Measurements from ENCODE around the gene FARP2. TPM values are rescaled to one million over a fixed set of nuclear protein-coding genes. Genes with fewer than 3 reads are reported as not detected.
A peak's percentile ranks its signal among the peaks of the same experiment; 100 is the strongest.

Gene FARP2
- total RNA-seq, 5 donors from 2014 or later (not counting 1 experiment from before 2014, with no cell fraction given) = 15.8 to 27.5 (median 18.5) TPM

- Mint-ChIP-seq H3K4me3 (no peak overlapping the region), H3K4me1 (peaks cover 3 to 7% (median 6%) of the 10 kb centered on the region in 3 donors), H3K27ac (no peak overlapping the region), H3K36me3 (peaks cover 20% of the 10 kb centered on the region), H3K9me3 (no peaks in the 10 kb centered on the region), H3K27me3 (peaks cover 18 to 20% of the 10 kb centered on the region in 2 donors)
- POLR2A ChIA-PET = no interaction called here
- no peak for DNase-seq
- WGBS (ENCODE audit: insufficient coverage) = 80% methylated on average over 2 of the region's 2 CpGs
- H3K9me3 ChIP-seq = no peaks in the 10 kb centered on the region
- H3K36me3 ChIP-seq (ENCODE audit: control insufficient read depth in 2 of 2, extremely low read depth in 1 of 2, insufficient read depth in 1 of 2, low read length in 1 of 2) = no peaks in the 10 kb centered on the region
- H3K27ac ChIP-seq (ENCODE audit: low read length) = no peak overlapping the region
- H3K4me1 ChIP-seq (ENCODE audit: control insufficient read depth in 1 of 2, extremely low read depth in 1 of 2, insufficient read depth in 2 of 2, low read length in 2 of 2) = no peaks in the 10 kb centered on the region
- CTCF ChIA-PET = no interaction called here
- peaks cover 4 to 29% of the 10 kb centered on the region in 2 experiments for H3K27me3 ChIP-seq (replicated peaks in 1 of 2; ENCODE audit: control insufficient read depth in 2 of 2, extremely low read depth in 1 of 2, insufficient read depth in 2 of 2, low read length in 1 of 2)
- H3K4me3 ChIP-seq (ENCODE audit: control insufficient read depth in 1 of 2, extremely low read depth in 1 of 2, low read length in 1 of 2) = no peak overlapping the region
- ATAC-seq (replicated peaks in 1 of 4) = no peak
Measured at GRCh38 chr2:241468476-241468781, 112.3 kb downstream of the FARP2 start.

GRCh38 chr2:241469746-241470145 is 113.7 kb downstream of the FARP2 start:
- H3K9me3 ChIP-seq = no peaks in the 10 kb centered on the region
- peaks cover 4 to 32% of the 10 kb centered on the region in 2 experiments for H3K27me3 ChIP-seq (replicated peaks in 1 of 2; ENCODE audit: control insufficient read depth in 2 of 2, extremely low read depth in 1 of 2, insufficient read depth in 2 of 2, low read length in 1 of 2)
- DNase-seq (no peak), ATAC-seq (replicated peaks in 1 of 4) (peak in 1 of 4 experiments; percentile 43)
- H3K27me3 Mint-ChIP-seq = peaks cover 18 to 20% of the 10 kb centered on the region in 2 donors
- CTCF ChIA-PET = no interaction called here
- H3K9me3 Mint-ChIP-seq = no peaks in the 10 kb centered on the region
- H3K4me3 Mint-ChIP-seq = no peak overlapping the region
- H3K27ac ChIP-seq (ENCODE audit: low read length) = no peak overlapping the region
- no peak overlapping the region for H3K4me3 ChIP-seq (ENCODE audit: control insufficient read depth in 1 of 2, extremely low read depth in 1 of 2, low read length in 1 of 2)
- no peaks in the 10 kb centered on the region for H3K36me3 ChIP-seq (ENCODE audit: control insufficient read depth in 2 of 2, extremely low read depth in 1 of 2, insufficient read depth in 1 of 2, low read length in 1 of 2)
- H3K27ac Mint-ChIP-seq = no peak overlapping the region
- H3K36me3 Mint-ChIP-seq = peaks cover 20% of the 10 kb centered on the region
- H3K4me1 ChIP-seq (ENCODE audit: control insufficient read depth in 1 of 2, extremely low read depth in 1 of 2, insufficient read depth in 2 of 2, low read length in 2 of 2) = no peaks in the 10 kb centered on the region
- H3K4me1 Mint-ChIP-seq = peaks cover 3 to 7% (median 6%) of the 10 kb centered on the region in 3 donors
- 14% methylated on average over 1 of the region's 2 CpGs for WGBS (ENCODE audit: insufficient coverage)
- POLR2A ChIA-PET = no interaction called here

- H3K4me3 ChIP-seq (ENCODE audit: control insufficient read depth in 1 of 2, extremely low read depth in 1 of 2, low read length in 1 of 2) = no peak overlapping the region
- no peak overlapping the region for H3K27ac ChIP-seq (ENCODE audit: low read length)
- peaks cover 3 to 7% (median 6%) of the 10 kb centered on the region in 3 donors for H3K4me1 Mint-ChIP-seq
- no peaks in the 10 kb centered on the region for H3K4me1 ChIP-seq (ENCODE audit: control insufficient read depth in 1 of 2, extremely low read depth in 1 of 2, insufficient read depth in 2 of 2, low read length in 2 of 2)
- peaks cover 24% of the 10 kb centered on the region for H3K36me3 Mint-ChIP-seq
- H3K9me3 ChIP-seq = no peaks in the 10 kb centered on the region
- H3K4me3 Mint-ChIP-seq = no peak overlapping the region
- DNase-seq = no peak
- ChIA-PET CTCF (no interaction called here), POLR2A (no interaction called here)
- H3K27ac Mint-ChIP-seq = no peak overlapping the region
- H3K27me3 Mint-ChIP-seq = peaks cover 17 to 18% of the 10 kb centered on the region in 2 donors
- WGBS (ENCODE audit: insufficient coverage) = 67% methylated on average over 3 of the region's 3 CpGs
- H3K36me3 ChIP-seq (ENCODE audit: control insufficient read depth in 2 of 2, extremely low read depth in 1 of 2, insufficient read depth in 1 of 2, low read length in 1 of 2) = no peaks in the 10 kb centered on the region
- ATAC-seq (replicated peaks in 1 of 4) = no peak
- H3K27me3 ChIP-seq (replicated peaks in 1 of 2; ENCODE audit: control insufficient read depth in 2 of 2, extremely low read depth in 1 of 2, insufficient read depth in 2 of 2, low read length in 1 of 2) = peaks cover 2 to 19% of the 10 kb centered on the region in 2 experiments
- H3K9me3 Mint-ChIP-seq = no peaks in the 10 kb centered on the region
Measured at GRCh38 chr2:241473399-241473798, 117.3 kb downstream of the FARP2 start.

DNA sequence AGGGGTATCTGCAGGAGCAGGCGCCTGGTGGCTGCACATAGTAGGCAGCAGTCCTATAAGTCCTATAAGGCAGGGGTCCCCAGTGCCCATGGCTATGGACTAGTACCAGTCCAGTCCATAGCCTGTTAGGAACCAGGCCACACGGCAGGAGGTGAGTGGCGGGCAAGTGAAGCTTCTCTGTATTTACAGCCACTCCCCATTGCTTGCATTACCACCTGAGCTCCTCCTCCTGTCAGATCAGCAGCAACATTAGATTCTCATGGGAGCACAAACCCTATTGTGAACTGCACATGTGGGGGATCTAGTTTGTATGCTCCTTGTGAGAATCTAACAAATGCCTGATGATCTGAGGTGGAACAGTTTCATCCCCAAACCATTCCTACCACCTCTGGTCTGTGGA is 119.2 kb downstream of the FARP2 start:
- Mint-ChIP-seq H3K9me3 (no peaks in the 10 kb centered on the region), H3K27me3 (peaks cover 17 to 18% of the 10 kb centered on the region in 2 donors), H3K36me3 (peaks cover 32% of the 10 kb centered on the region), H3K4me1 (peaks cover 2% of the 10 kb centered on the region in 3 donors), H3K27ac (no peak overlapping the region), H3K4me3 (no peak overlapping the region)
- H3K4me1 ChIP-seq (ENCODE audit: control insufficient read depth in 1 of 2, extremely low read depth in 1 of 2, insufficient read depth in 2 of 2, low read length in 2 of 2) = no peaks in the 10 kb centered on the region
- DNase-seq (no peak), ATAC-seq (replicated peaks in 1 of 4) (no peak)
- ChIA-PET CTCF (no interaction called here), POLR2A (no interaction called here)
- peaks cover 2 to 23% of the 10 kb centered on the region in 2 experiments for H3K27me3 ChIP-seq (replicated peaks in 1 of 2; ENCODE audit: control insufficient read depth in 2 of 2, extremely low read depth in 1 of 2, insufficient read depth in 2 of 2, low read length in 1 of 2)
- WGBS (ENCODE audit: insufficient coverage) = 100% methylated on average over 2 of the region's 3 CpGs
- no peak overlapping the region for H3K27ac ChIP-seq (ENCODE audit: low read length)
- no peak overlapping the region for H3K4me3 ChIP-seq (ENCODE audit: control insufficient read depth in 1 of 2, extremely low read depth in 1 of 2, low read length in 1 of 2)
- H3K9me3 ChIP-seq = no peaks in the 10 kb centered on the region
- peaks cover 0 to 4% of the 10 kb centered on the region in 2 donors for H3K36me3 ChIP-seq (ENCODE audit: control insufficient read depth in 2 of 2, extremely low read depth in 1 of 2, insufficient read depth in 1 of 2, low read length in 1 of 2)

DNA sequence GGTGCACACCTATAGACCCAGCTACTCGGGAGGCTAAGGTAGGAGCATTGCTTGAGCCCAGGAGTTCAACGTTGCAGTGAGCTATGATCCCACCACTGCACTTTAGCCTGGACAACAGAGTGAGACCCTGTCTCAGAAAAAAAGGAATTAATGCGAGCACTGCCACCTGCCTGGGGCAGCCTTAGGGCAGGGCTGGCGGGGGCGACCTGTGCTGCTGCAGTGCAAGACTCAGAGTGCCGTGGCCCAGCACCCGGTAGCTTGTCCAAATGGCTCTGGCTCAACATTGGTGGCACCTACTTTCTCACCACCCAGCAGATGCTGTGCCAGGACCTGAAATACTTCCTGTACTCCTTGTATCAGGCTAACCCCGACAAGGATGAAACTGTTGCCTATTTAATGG is 122.1 kb downstream of the FARP2 start:
- H3K27ac ChIP-seq (ENCODE audit: low read length) = no peak overlapping the region
- no peak overlapping the region for H3K4me3 ChIP-seq (ENCODE audit: control insufficient read depth in 1 of 2, extremely low read depth in 1 of 2, low read length in 1 of 2)
- ATAC-seq (replicated peaks in 1 of 4) (no peak), DNase-seq (no peak)
- peaks cover 0 to 16% of the 10 kb centered on the region in 2 experiments for H3K27me3 ChIP-seq (replicated peaks in 1 of 2; ENCODE audit: control insufficient read depth in 2 of 2, extremely low read depth in 1 of 2, insufficient read depth in 2 of 2, low read length in 1 of 2)
- H3K36me3 ChIP-seq (ENCODE audit: control insufficient read depth in 2 of 2, extremely low read depth in 1 of 2, insufficient read depth in 1 of 2, low read length in 1 of 2) = peaks cover 0 to 4% of the 10 kb centered on the region in 2 donors
- H3K4me1 ChIP-seq (ENCODE audit: control insufficient read depth in 1 of 2, extremely low read depth in 1 of 2, insufficient read depth in 2 of 2, low read length in 2 of 2) = no peaks in the 10 kb centered on the region
- peaks cover 22% of the 10 kb centered on the region for H3K36me3 Mint-ChIP-seq
- peaks cover under 1 to 2% of the 10 kb centered on the region in 2 donors for H3K27me3 Mint-ChIP-seq
- POLR2A ChIA-PET = no interaction called here
- H3K4me1 Mint-ChIP-seq = no peaks in the 10 kb centered on the region
- no peaks in the 10 kb centered on the region for H3K9me3 ChIP-seq
- no peak overlapping the region for H3K27ac Mint-ChIP-seq
- 90% methylated on average over 7 of the region's 8 CpGs for WGBS (ENCODE audit: insufficient coverage)
- H3K9me3 Mint-ChIP-seq = no peaks in the 10 kb centered on the region
- CTCF ChIA-PET = no interaction called here
- H3K4me3 Mint-ChIP-seq = no peak overlapping the region

GRCh38 chr2:241479026-241479898 is 123.2 kb downstream of the FARP2 start:
- no peak overlapping the region for H3K4me3 Mint-ChIP-seq
- no peak for DNase-seq
- H3K4me3 ChIP-seq (ENCODE audit: control insufficient read depth in 1 of 2, extremely low read depth in 1 of 2, low read length in 1 of 2) = no peak overlapping the region
- peaks cover 0 to 4% of the 10 kb centered on the region in 2 donors for H3K36me3 ChIP-seq (ENCODE audit: control insufficient read depth in 2 of 2, extremely low read depth in 1 of 2, insufficient read depth in 1 of 2, low read length in 1 of 2)
- H3K9me3 Mint-ChIP-seq = no peaks in the 10 kb centered on the region
- H3K4me1 Mint-ChIP-seq = no peaks in the 10 kb centered on the region
- H3K27me3 ChIP-seq (replicated peaks in 1 of 2; ENCODE audit: control insufficient read depth in 2 of 2, extremely low read depth in 1 of 2, insufficient read depth in 2 of 2, low read length in 1 of 2) = peaks cover 0 to 15% of the 10 kb centered on the region in 2 experiments
- CTCF ChIA-PET = interaction anchor here in 1 of 2 donors (0.6 kb wide), 1 partner anchor 54 kb away, joined by 9 read pairs; no protein-coding TSS in a partner anchor
- 90% methylated on average over 16 of the region's 18 CpGs for WGBS (ENCODE audit: insufficient coverage)
- H3K27ac ChIP-seq (ENCODE audit: low read length) = no peak overlapping the region
- H3K4me1 ChIP-seq (ENCODE audit: control insufficient read depth in 1 of 2, extremely low read depth in 1 of 2, insufficient read depth in 2 of 2, low read length in 2 of 2) = no peaks in the 10 kb centered on the region
- no peaks in the 10 kb centered on the region for H3K9me3 ChIP-seq
- H3K36me3 Mint-ChIP-seq = peaks cover 19% of the 10 kb centered on the region
- POLR2A ChIA-PET = no interaction called here
- H3K27me3 Mint-ChIP-seq = no peaks in the 10 kb centered on the region
- no peak for ATAC-seq (replicated peaks in 1 of 4)
- no peak overlapping the region for H3K27ac Mint-ChIP-seq

All from T-cell (primary cell).